ENCODE results near the gene CPM. TPM values are rescaled to one million over a fixed set of nuclear protein-coding genes. Genes with fewer than 3 reads are reported as not detected.

The CPM gene
- polyA plus RNA-seq, 1 experiment = 5.4 TPM

GRCh38 chr12:68950511-68950910, 17.5 kb upstream of the CPM start:
- TF ChIP-seq CTCF (IDR thresholded peaks at IDR 0.05; ENCODE audit: low read depth, low read length) = no peak
- Histone ChIP-seq H3K27ac (ENCODE audit: low read depth, low read length) (no peak overlapping the region), H3K4me3 (ENCODE audit: low read depth, low read length) (no peak overlapping the region), H3K9me3 (ENCODE audit: control insufficient read depth, insufficient read depth, low read length) (no peaks in the 10 kb centered on the region; the same call in 1 of the 2 replicates), H3K27me3 (ENCODE audit: control insufficient read depth, insufficient read depth, low read length) (no peaks in the 10 kb centered on the region)
- CTCF ChIA-PET = no interaction called here
- DNase-seq (ENCODE audit: low read depth, low spot score) = no peak
- POLR2A ChIA-PET = no interaction called here

GRCh38 chr12:68945255-68945654, 12.3 kb upstream of the CPM start:
- ChIA-PET POLR2A (no interaction called here), CTCF (no interaction called here)
- no peak for TF ChIP-seq CTCF (IDR thresholded peaks at IDR 0.05; ENCODE audit: low read depth, low read length)
- Histone ChIP-seq H3K9me3 (ENCODE audit: control insufficient read depth, insufficient read depth, low read length) (no peaks in the 10 kb centered on the region), H3K27me3 (ENCODE audit: control insufficient read depth, insufficient read depth, low read length) (no peaks in the 10 kb centered on the region), H3K4me3 (ENCODE audit: low read depth, low read length) (no peak overlapping the region), H3K27ac (ENCODE audit: low read depth, low read length) (no peak overlapping the region)
- no peak for DNase-seq (ENCODE audit: low read depth, low spot score)

- Histone ChIP-seq H3K4me3 (ENCODE audit: low read depth, low read length) (no peak overlapping the region), H3K27ac (ENCODE audit: low read depth, low read length) (no peak overlapping the region), H3K9me3 (ENCODE audit: control insufficient read depth, insufficient read depth, low read length) (no peaks in the 10 kb centered on the region), H3K27me3 (ENCODE audit: control insufficient read depth, insufficient read depth, low read length) (no peaks in the 10 kb centered on the region)
- CTCF ChIA-PET = no interaction called here
- POLR2A ChIA-PET = no interaction called here
- no peak for TF ChIP-seq CTCF (IDR thresholded peaks at IDR 0.05; ENCODE audit: low read depth, low read length)
- no peak for DNase-seq (ENCODE audit: low read depth, low spot score)
These were observed 11.5 kb upstream of the CPM start for GRCh38 chr12:68944296-68945076.

GRCh38 chr12:68943848-68944247, 10.9 kb upstream of the CPM start:
- H3K9me3 ChIP-seq (ENCODE audit: control insufficient read depth, insufficient read depth, low read length) = no peaks in the 10 kb centered on the region
- no peak for TF ChIP-seq CTCF (IDR thresholded peaks at IDR 0.05; ENCODE audit: low read depth, low read length)
- ChIA-PET CTCF (interaction anchor here (1.3 kb wide), 1 partner anchor 126 kb away, joined by 3 read pairs; no protein-coding TSS in a partner anchor), POLR2A (no interaction called here)
- no peaks in the 10 kb centered on the region for H3K27me3 ChIP-seq (ENCODE audit: control insufficient read depth, insufficient read depth, low read length)
- DNase-seq (ENCODE audit: low read depth, low spot score) = no peak
- no peak overlapping the region for H3K27ac ChIP-seq (ENCODE audit: low read depth, low read length)
- H3K4me3 ChIP-seq (ENCODE audit: low read depth, low read length) = no peak overlapping the region

GRCh38 chr12:68940731-68941130, 7.8 kb upstream of the CPM start:
- no peaks in the 10 kb centered on the region for H3K9me3 ChIP-seq (ENCODE audit: control insufficient read depth, insufficient read depth, low read length)
- no peak overlapping the region for H3K27ac ChIP-seq (ENCODE audit: low read depth, low read length)
- CTCF ChIA-PET = no interaction called here
- no peak overlapping the region for H3K4me3 ChIP-seq (ENCODE audit: low read depth, low read length)
- DNase-seq (ENCODE audit: low read depth, low spot score) = no peak
- POLR2A ChIA-PET = no interaction called here
- TF ChIP-seq CTCF (IDR thresholded peaks at IDR 0.05; ENCODE audit: low read depth, low read length) = no peak
- H3K27me3 ChIP-seq (ENCODE audit: control insufficient read depth, insufficient read depth, low read length) = no peaks in the 10 kb centered on the region
